Endodermal cell (in vitro differentiated cells): ENCODE data around the gene FGB. TPM values are rescaled to one million over a fixed set of nuclear protein-coding genes. Genes with fewer than 3 reads are reported as not detected.

Source experiments
- DNase-seq: peaks from one replicate; pipeline ENCODE4 v3.0.0-alpha.2; 2017
- H3K27ac ChIP-seq: 2 replicates; pipeline ENCODE4 v1.5.1; 2013; ENCODE audit warnings: mild to moderate bottlenecking, low read depth, low read length, moderate library complexity
- H3K27me3 ChIP-seq: 2 replicates; pipeline ENCODE4 v1.6.1; 2013; ENCODE audit warnings: mild to moderate bottlenecking, low read length, moderate library complexity; ENCODE audit not compliant: insufficient read depth, control insufficient read depth, poor library complexity, severe bottlenecking
- H3K36me3 ChIP-seq: 2 replicates; pipeline ENCODE4 v1.7.0; 2013; ENCODE audit warnings: mild to moderate bottlenecking, low read length, moderate library complexity; ENCODE audit not compliant: control insufficient read depth, insufficient read depth
- H3K4me1 ChIP-seq: one replicate; pipeline ENCODE4 v1.7.0; 2013; ENCODE audit warnings: low read length; ENCODE audit not compliant: control insufficient read depth, insufficient read depth
- H3K4me3 ChIP-seq: 2 replicates; pipeline ENCODE4 v1.5.1; 2013; ENCODE audit warnings: mild to moderate bottlenecking, low read length, moderate library complexity
- H3K9ac ChIP-seq: 2 replicates; pipeline ENCODE4 v1.6.1; 2013; ENCODE audit warnings: mild to moderate bottlenecking, low read length, moderate library complexity; ENCODE audit not compliant: poor library complexity, severe bottlenecking; ENCODE audit errors: extremely low read depth
- H3K9me3 ChIP-seq: 2 replicates; pipeline ENCODE4 v1.6.1; 2013; ENCODE audit warnings: mild to moderate bottlenecking, low read length, moderate library complexity; ENCODE audit not compliant: control insufficient read depth
- H3K27ac Mint-ChIP-seq: 2 replicates; pipeline ENCODE4 v1.8.0; 2020; ENCODE audit warnings: mixed read lengths
- H3K27me3 Mint-ChIP-seq: 2 replicates; pipeline ENCODE4 v1.8.0; 2021; ENCODE audit warnings: mild to moderate bottlenecking, mixed read lengths; ENCODE audit not compliant: insufficient read depth
- H3K36me3 Mint-ChIP-seq: 2 replicates; pipeline ENCODE4 v1.8.0; 2020; ENCODE audit warnings: low read depth, mixed read lengths
- H3K4me1 Mint-ChIP-seq: 2 replicates; pipeline ENCODE4 v1.8.0; 2020; ENCODE audit warnings: mixed read lengths
- H3K4me3 Mint-ChIP-seq: 2 replicates; pipeline ENCODE4 v1.8.0; 2020; ENCODE audit warnings: mild to moderate bottlenecking, moderate library complexity, mixed read lengths
- H3K9me3 Mint-ChIP-seq: 2 replicates; pipeline ENCODE4 v1.8.0; 2020; ENCODE audit warnings: mild to moderate bottlenecking, mixed read lengths
- WGBS, 2 experiments: methylation state at CpG; one replicate each; pipeline versions ENCODE4 v1.1.5 to v1.1.7; 2013; ENCODE audit warnings: missing lambda C conversion rate in 2 of 2, mixed read lengths in 1 of 2; ENCODE audit not compliant: insufficient coverage in 1 of 2, insufficient read length in 1 of 2; 5-methylcytosine and 5-hydroxymethylcytosine counted together
- total RNA-seq, 2 donors: library from RNA; stranded (reverse); fragmentation: NEBNext Ultra II Directional in 1 of 2; extraction: Animal tissue kit (Norgen Biotek cat#: 25700) in 1 of 2; gene quantifications; 2 replicates in 1 of 2; 3 replicates in 1 of 2; pipeline ENCODE4 v1.2.1, GENCODE V29; 2021
- TF ChIP-seq, protein P1 (sequence below): fragments of 200-600 bp; sonication (generic); conservative IDR thresholded peaks from 2 replicates; pipeline ENCODE4 v1.5.0; 2021; ENCODE audit warnings: antibody characterized with exemption, mild to moderate bottlenecking

The FGB gene
- total RNA-seq, 2 donors from 2014 or later, result 0.55 TPM; not detected in 1

DNA sequence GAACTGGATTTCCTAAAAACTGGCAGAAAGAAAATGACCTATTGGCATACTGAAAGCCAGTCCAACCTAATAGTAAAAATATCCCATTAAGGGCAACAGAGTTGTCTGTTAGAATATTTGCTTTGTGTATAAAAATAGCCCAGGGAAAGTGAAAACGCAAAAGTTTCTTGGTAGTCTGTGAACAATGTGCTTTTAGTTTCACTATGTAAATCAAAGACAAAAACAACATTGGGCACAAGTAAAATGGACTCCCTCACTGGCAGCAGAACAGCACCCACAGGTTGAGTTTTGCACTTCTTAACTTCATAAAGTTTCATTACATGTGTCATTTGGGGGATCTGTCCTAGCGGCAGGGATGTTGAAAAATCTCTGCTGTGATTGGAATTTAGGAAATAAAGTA, 53.9 kb downstream of the FGB start:
- Mint-ChIP-seq H3K27ac (no peak overlapping the region), H3K4me1 (peaks cover 14% of the 10 kb centered on the region), H3K27me3 (peaks cover 5% of the 10 kb centered on the region), H3K9me3 (no peaks in the 10 kb centered on the region), H3K4me3 (no peak overlapping the region), H3K36me3 (no peaks in the 10 kb centered on the region)
- no peak for DNase-seq
- Histone ChIP-seq H3K4me3 (no peak overlapping the region), H3K27me3 (no peaks in the 10 kb centered on the region), H3K9ac (no peak overlapping the region), H3K9me3 (no peaks in the 10 kb centered on the region), H3K27ac (no peak overlapping the region), H3K36me3 (no peaks in the 10 kb centered on the region), H3K4me1 (peaks cover 5% of the 10 kb centered on the region)
- TF ChIP-seq, protein P1, sequence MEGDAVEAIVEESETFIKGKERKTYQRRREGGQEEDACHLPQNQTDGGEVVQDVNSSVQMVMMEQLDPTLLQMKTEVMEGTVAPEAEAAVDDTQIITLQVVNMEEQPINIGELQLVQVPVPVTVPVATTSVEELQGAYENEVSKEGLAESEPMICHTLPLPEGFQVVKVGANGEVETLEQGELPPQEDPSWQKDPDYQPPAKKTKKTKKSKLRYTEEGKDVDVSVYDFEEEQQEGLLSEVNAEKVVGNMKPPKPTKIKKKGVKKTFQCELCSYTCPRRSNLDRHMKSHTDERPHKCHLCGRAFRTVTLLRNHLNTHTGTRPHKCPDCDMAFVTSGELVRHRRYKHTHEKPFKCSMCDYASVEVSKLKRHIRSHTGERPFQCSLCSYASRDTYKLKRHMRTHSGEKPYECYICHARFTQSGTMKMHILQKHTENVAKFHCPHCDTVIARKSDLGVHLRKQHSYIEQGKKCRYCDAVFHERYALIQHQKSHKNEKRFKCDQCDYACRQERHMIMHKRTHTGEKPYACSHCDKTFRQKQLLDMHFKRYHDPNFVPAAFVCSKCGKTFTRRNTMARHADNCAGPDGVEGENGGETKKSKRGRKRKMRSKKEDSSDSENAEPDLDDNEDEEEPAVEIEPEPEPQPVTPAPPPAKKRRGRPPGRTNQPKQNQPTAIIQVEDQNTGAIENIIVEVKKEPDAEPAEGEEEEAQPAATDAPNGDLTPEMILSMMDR, result no peak
- WGBS, 2 experiments, result 92 to 100% methylated on average over 1 to 2 of the region's 2 CpGs

DNA sequence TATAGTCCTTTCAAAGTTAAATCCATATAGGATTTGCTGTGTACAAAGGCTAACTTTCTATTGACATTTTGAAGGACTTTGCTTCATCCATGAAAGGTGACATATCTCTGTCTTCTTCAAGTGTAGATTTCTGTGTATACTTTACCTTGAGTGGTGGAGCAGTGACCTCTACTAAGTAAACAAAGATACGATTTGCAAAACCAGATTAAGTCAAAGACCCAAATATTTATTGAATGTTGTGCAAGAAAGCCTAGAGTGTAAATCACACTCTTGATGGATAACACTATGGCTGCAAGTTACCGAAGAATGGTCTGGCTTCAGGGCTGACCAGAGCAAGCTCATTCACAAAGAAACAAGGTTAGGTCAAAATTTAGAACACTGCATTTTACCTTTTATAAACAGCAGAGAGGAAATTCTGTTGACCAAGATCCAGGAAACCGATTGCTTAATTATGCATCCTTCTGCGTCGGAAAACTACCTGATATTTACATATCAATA, 55.1 kb downstream of the FGB start:
- Mint-ChIP-seq H3K4me1 (peaks cover 16% of the 10 kb centered on the region), H3K27me3 (peaks cover 5% of the 10 kb centered on the region), H3K27ac (no peak overlapping the region), H3K9me3 (no peaks in the 10 kb centered on the region), H3K4me3 (no peak overlapping the region), H3K36me3 (no peaks in the 10 kb centered on the region)
- Histone ChIP-seq H3K9me3 (no peaks in the 10 kb centered on the region), H3K4me3 (no peak overlapping the region), H3K27ac (no peak overlapping the region), H3K4me1 (peaks cover 5% of the 10 kb centered on the region), H3K9ac (no peak overlapping the region), H3K27me3 (no peaks in the 10 kb centered on the region), H3K36me3 (no peaks in the 10 kb centered on the region)
- WGBS, 2 experiments, result 76 to 89% methylated on average over 2 to 5 of the region's 5 CpGs
- no peak for DNase-seq
- TF ChIP-seq, protein P1, result no peak

DNA sequence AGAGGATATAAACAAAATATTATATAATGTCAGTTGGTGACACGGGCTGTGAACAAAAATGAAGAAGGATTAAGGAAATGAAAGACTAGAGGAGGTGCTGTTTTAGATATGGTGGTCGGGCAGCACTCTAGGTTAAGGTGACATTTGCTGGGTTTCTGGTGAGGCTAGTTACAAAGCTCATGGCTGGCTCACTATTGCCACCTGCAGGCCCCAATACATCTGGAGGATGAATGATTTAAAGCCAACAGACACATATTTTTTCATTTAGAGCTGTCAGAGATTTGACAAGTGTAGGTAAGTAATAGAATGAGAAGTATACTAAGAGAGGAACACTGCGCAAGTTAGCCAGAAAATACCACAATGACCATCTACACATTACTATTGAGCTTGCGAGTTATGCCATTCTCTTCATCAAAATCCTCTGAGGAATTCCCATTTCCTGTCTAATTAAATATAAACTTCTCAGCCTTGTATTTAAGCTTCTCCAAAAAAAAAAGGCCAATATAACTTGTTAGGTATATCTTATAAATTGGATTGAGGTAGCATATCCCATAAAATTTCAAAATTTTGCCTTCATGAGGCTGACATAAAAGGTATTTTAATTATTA, 56.0 kb downstream of the FGB start:
- no peak overlapping the region for H3K27ac ChIP-seq
- peaks cover 5% of the 10 kb centered on the region for H3K27me3 Mint-ChIP-seq
- 49 to 61% methylated on average over 3 to 4 of the region's 4 CpGs for WGBS, 2 experiments
- TF ChIP-seq, protein P1, result peak; percentile 94
- H3K4me1 ChIP-seq, result peaks cover 9% of the 10 kb centered on the region
- H3K9me3 Mint-ChIP-seq, result no peaks in the 10 kb centered on the region
- H3K9me3 ChIP-seq, result no peaks in the 10 kb centered on the region
- H3K27ac Mint-ChIP-seq, result no peak overlapping the region
- peak; percentile 89 for DNase-seq
- no peaks in the 10 kb centered on the region for H3K27me3 ChIP-seq
- H3K4me1 Mint-ChIP-seq, result peaks cover 23% of the 10 kb centered on the region
- H3K36me3 Mint-ChIP-seq, result no peaks in the 10 kb centered on the region
- H3K9ac ChIP-seq, result no peak overlapping the region
- H3K4me3 ChIP-seq, result no peak overlapping the region
- no peaks in the 10 kb centered on the region for H3K36me3 ChIP-seq
- H3K4me3 Mint-ChIP-seq, result no peak overlapping the region
